ENCODE results near the gene PPP4R1.

Gene PPP4R1

GRCh38 chr18:9539938-9540337, 74.4 kb downstream of the PPP4R1 start:
- no peak for DNase-seq

GRCh38 chr18:9539283-9539682, 75.1 kb downstream of the PPP4R1 start:
- DNase-seq = no peak

GRCh38 chr18:9537677-9538076, 76.7 kb downstream of the PPP4R1 start:
- DNase-seq = no peak

GRCh38 chr18:9536354-9537152, 77.8 kb downstream of the PPP4R1 start:
- no peak for DNase-seq

GRCh38 chr18:9535430-9535991, 78.8 kb downstream of the PPP4R1 start:
- DNase-seq = no peak

GRCh38 chr18:9534844-9535243, 79.5 kb downstream of the PPP4R1 start:
- DNase-seq = no peak

- no peak for DNase-seq
Observed at GRCh38 chr18:9531791-9532410, 82.5 kb downstream of the PPP4R1 start.

- no peak for DNase-seq
Observed at GRCh38 chr18:9530226-9531009, 83.9 kb downstream of the PPP4R1 start.

- DNase-seq = no peak
Observed at GRCh38 chr18:9526458-9526857, 87.9 kb downstream of the PPP4R1 start.

GRCh38 chr18:9522952-9523351, 91.4 kb downstream of the PPP4R1 start:
- DNase-seq = no peak

GRCh38 chr18:9521770-9522169, 92.6 kb downstream of the PPP4R1 start:
- no peak for DNase-seq

- no peak for DNase-seq
Observed at GRCh38 chr18:9520666-9521065, 93.7 kb downstream of the PPP4R1 start.

GRCh38 chr18:9519399-9519798, 95.0 kb downstream of the PPP4R1 start:
- DNase-seq = no peak

- no peak for DNase-seq
Observed at GRCh38 chr18:9517869-9518268, 96.5 kb downstream of the PPP4R1 start.

- no peak for DNase-seq
Observed at GRCh38 chr18:9516437-9517064, 97.8 kb downstream of the PPP4R1 start.

GRCh38 chr18:9513971-9514512, 100.3 kb downstream of the PPP4R1 start:
- no peak for DNase-seq

- no peak for DNase-seq
Observed at GRCh38 chr18:9508446-9509025, 105.8 kb downstream of the PPP4R1 start.

- no peak for DNase-seq
Observed at GRCh38 chr18:9507565-9508088, 106.7 kb downstream of the PPP4R1 start.

GRCh38 chr18:9506046-9506792, 108.1 kb downstream of the PPP4R1 start:
- DNase-seq = no peak

All from stimulated activated CD4-positive, alpha-beta T cell treated with anti-CD3 and anti-CD28 coated beads, Interleukin-4, amount 100 ng/mL, for 1 hour (primary cell).